ENCODE results near the gene CYP46A1. TPM values are rescaled to one million over a fixed set of nuclear protein-coding genes. Genes with fewer than 3 reads are reported as not detected.

Gene CYP46A1
- total and polyA plus RNA-seq, 4 donors: 0.33 to 2.5 (median 1.4) TPM

DNA sequence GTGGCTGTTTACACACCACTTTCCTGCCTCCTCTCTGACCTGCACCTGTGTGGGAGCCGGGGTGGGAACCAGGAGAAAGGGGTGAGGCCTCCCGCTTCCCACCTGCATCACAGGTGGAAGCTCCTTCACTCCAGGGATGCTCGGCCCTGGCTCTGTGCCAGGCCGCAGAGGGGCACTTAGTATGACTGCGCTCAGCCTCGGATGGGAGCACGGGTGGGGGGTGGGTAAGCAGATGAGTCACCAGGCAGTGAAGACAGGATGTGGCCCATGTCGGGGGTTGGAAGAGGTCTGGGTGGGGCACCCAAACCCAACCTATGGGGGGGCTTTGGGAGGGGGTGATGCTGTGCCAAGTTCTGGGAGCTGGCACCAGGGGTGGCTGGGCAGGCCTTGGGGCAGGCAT lies 7.4 kb upstream of the CYP46A1 start:
- ATAC-seq (ENCODE audit: insufficient read depth, low FRiP score) (no peak), DNase-seq (no peak)
- H3K27ac ChIP-seq (ENCODE audit: low read depth in 1 of 2, low read length in 1 of 2): no peak overlapping the region
- peaks cover 0 to 8% (median 0%) of the 10 kb centered on the region in 4 donors for H3K9me3 ChIP-seq (ENCODE audit: control insufficient read depth in 4 of 4, insufficient read depth in 3 of 4, low read length in 3 of 4)
- H3K4me3 ChIP-seq: no peak overlapping the region
- peaks cover 0 to 5% (median 0%) of the 10 kb centered on the region in 3 donors for H3K27me3 ChIP-seq (ENCODE audit: control insufficient read depth in 3 of 3, insufficient read depth in 3 of 3, low read length in 2 of 3)
- peaks cover 0 to 6% (median 0%) of the 10 kb centered on the region in 5 donors for H3K4me1 ChIP-seq (ENCODE audit: control insufficient read depth in 5 of 5, insufficient read depth in 5 of 5, low read length in 5 of 5)
- H3K9ac ChIP-seq (ENCODE audit: insufficient read depth in 1 of 2, low read length in 2 of 2): no peak overlapping the region
- 63 to 74% methylated on average over 8 of the region's 8 CpGs for WGBS, 2 donors
- no peak for TF ChIP-seq CTCF (IDR thresholded peaks at IDR 0.05; ENCODE audit: control extremely low read depth, extremely low read depth)
- H3K36me3 ChIP-seq (ENCODE audit: control insufficient read depth in 4 of 4, insufficient read depth in 4 of 4, low read length in 4 of 4): peaks cover 0 to 1% (median 0%) of the 10 kb centered on the region in 4 donors

DNA sequence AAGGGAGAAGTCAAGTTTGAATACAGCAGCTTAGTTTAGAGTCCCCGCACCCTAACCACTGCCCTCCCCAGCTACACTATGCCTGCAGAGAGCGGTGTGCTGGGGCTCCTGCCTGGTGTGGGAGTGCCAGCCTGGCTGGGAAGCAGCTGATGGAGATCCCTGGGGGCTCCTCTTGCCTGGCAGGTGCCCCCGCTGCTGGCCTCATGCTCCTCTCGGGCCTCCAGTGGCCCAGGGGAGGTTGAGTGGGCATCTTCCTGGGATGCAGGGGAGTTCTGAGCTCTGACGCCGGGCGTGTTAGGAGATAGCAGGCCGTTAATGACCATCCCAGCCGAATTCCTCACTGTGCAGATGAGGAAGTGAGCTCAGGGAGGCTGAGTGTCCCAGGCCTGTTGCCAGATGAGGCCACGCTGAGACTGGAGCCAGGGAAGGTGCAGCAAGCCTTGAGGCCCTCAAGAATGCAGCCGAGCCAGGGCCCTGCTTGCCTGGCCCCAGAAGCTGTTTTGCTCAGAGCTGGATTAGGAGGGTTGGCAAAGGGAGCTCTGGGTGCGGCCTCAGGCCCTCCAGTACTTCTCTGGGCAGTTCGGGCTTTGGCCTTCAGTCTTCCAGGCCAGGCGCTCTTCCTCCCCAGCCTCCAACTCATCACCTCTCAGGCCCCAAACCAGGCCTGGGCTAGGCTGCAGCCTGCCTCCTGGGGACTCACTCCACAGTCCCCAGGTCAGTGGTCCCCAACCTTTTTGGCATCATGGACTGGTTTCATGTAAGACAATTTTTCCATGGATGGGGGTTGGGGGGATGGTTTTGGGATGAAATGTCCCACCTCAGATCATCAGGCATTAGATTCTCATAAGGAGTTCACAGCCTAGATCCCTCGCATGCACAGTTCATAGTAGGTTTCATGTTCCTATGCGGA lies 6.6 kb upstream of the CYP46A1 start:
- Histone ChIP-seq H3K36me3 (ENCODE audit: control insufficient read depth in 4 of 4, insufficient read depth in 4 of 4, low read length in 4 of 4) (no peaks in the 10 kb centered on the region), H3K9me3 (ENCODE audit: control insufficient read depth in 4 of 4, insufficient read depth in 3 of 4, low read length in 3 of 4) (peaks cover 0 to 8% (median 0%) of the 10 kb centered on the region in 4 donors), H3K27ac (ENCODE audit: low read depth in 1 of 2, low read length in 1 of 2) (no peak overlapping the region), H3K4me1 (ENCODE audit: control insufficient read depth in 5 of 5, insufficient read depth in 5 of 5, low read length in 5 of 5) (peaks cover 0 to 4% (median 0%) of the 10 kb centered on the region in 5 donors), H3K4me3 (no peak overlapping the region), H3K27me3 (ENCODE audit: control insufficient read depth in 3 of 3, insufficient read depth in 3 of 3, low read length in 2 of 3) (peaks cover 0 to 5% (median 0%) of the 10 kb centered on the region in 3 donors), H3K9ac (ENCODE audit: insufficient read depth in 1 of 2, low read length in 2 of 2) (no peak overlapping the region)
- no peak for TF ChIP-seq CTCF (IDR thresholded peaks at IDR 0.05; ENCODE audit: control extremely low read depth, extremely low read depth)
- WGBS, 2 donors: 79 to 89% methylated on average over 16 of the region's 16 CpGs
- peak; percentile 78 for ATAC-seq (ENCODE audit: insufficient read depth, low FRiP score)
- DNase-seq: no peak

GRCh38 chr14:99678198-99678597 lies 5.9 kb upstream of the CYP46A1 start:
- WGBS, 2 donors: 96 to 97% methylated on average over 6 of the region's 6 CpGs
- no peak for TF ChIP-seq CTCF (IDR thresholded peaks at IDR 0.05; ENCODE audit: control extremely low read depth, extremely low read depth)
- H3K9me3 ChIP-seq (ENCODE audit: control insufficient read depth in 4 of 4, insufficient read depth in 3 of 4, low read length in 3 of 4): peaks cover 0 to 8% (median 0%) of the 10 kb centered on the region in 4 donors
- ATAC-seq (ENCODE audit: insufficient read depth, low FRiP score) (no peak), DNase-seq (no peak)
- H3K27ac ChIP-seq (ENCODE audit: low read depth in 1 of 2, low read length in 1 of 2): no peak overlapping the region
- H3K9ac ChIP-seq (ENCODE audit: insufficient read depth in 1 of 2, low read length in 2 of 2): no peak overlapping the region
- no peak overlapping the region for H3K4me3 ChIP-seq
- H3K36me3 ChIP-seq (ENCODE audit: control insufficient read depth in 4 of 4, insufficient read depth in 4 of 4, low read length in 4 of 4): no peaks in the 10 kb centered on the region
- peaks cover 0 to 5% (median 0%) of the 10 kb centered on the region in 3 donors for H3K27me3 ChIP-seq (ENCODE audit: control insufficient read depth in 3 of 3, insufficient read depth in 3 of 3, low read length in 2 of 3)
- peaks cover 0 to 4% (median 3%) of the 10 kb centered on the region in 5 donors for H3K4me1 ChIP-seq (ENCODE audit: control insufficient read depth in 5 of 5, insufficient read depth in 5 of 5, low read length in 5 of 5)

Data from lung (tissue), 12 donors.